KOPT-K1 (cell line): ENCODE measurements around the gene FAM83F.

Experiments used
- H3K27ac ChIP-seq: fragments of 200-600 bp; sonication (generic); 2 replicates; pipeline ENCODE4 v1.5.1; 2016; ENCODE audit warnings: antibody characterized with exemption, mild to moderate bottlenecking, low read depth, low read length; ENCODE audit not compliant: poor library complexity, severe bottlenecking
- H3K36me3 ChIP-seq: fragments of 200-600 bp; sonication (generic); 2 replicates; pipeline ENCODE4 v1.5.1; 2017; ENCODE audit warnings: antibody characterized with exemption, mild to moderate bottlenecking, low read length, moderate library complexity; ENCODE audit not compliant: insufficient read depth
- H3K9me3 ChIP-seq: fragments of 200-600 bp; sonication (generic); 2 replicates; pipeline ENCODE4 v1.5.1; 2017; ENCODE audit warnings: antibody characterized with exemption, low read length, mild to moderate bottlenecking; ENCODE audit not compliant: insufficient read depth, poor library complexity, severe bottlenecking

FAM83F gene

GRCh38 chr22:40041366-40042137 is 46.8 kb downstream of the FAM83F start:
- Histone ChIP-seq H3K36me3 (no peaks in the 10 kb centered on the region), H3K27ac (peak overlapping the region; percentile 63), H3K9me3 (no peaks in the 10 kb centered on the region)

- Histone ChIP-seq H3K27ac (no peak overlapping the region), H3K36me3 (no peaks in the 10 kb centered on the region), H3K9me3 (no peaks in the 10 kb centered on the region)
Measured at GRCh38 chr22:40042312-40042711, 47.6 kb downstream of the FAM83F start.

- no peaks in the 10 kb centered on the region for H3K36me3 ChIP-seq
- H3K9me3 ChIP-seq = no peaks in the 10 kb centered on the region
- H3K27ac ChIP-seq = peak overlapping the region; percentile 88
Measured at GRCh38 chr22:40043081-40043480, 48.3 kb downstream of the FAM83F start.

GRCh38 chr22:40043793-40044101 is 49.0 kb downstream of the FAM83F start:
- Histone ChIP-seq H3K36me3 (no peaks in the 10 kb centered on the region), H3K9me3 (no peaks in the 10 kb centered on the region), H3K27ac (peak overlapping the region; percentile 88)

- Histone ChIP-seq H3K36me3 (no peaks in the 10 kb centered on the region), H3K27ac (peak overlapping the region; percentile 88), H3K9me3 (no peaks in the 10 kb centered on the region)
Measured at GRCh38 chr22:40044102-40044869, 49.5 kb downstream of the FAM83F start.

GRCh38 chr22:40044870-40045834 is 50.4 kb downstream of the FAM83F start:
- H3K9me3 ChIP-seq = no peaks in the 10 kb centered on the region
- peak overlapping the region; percentile 88 for H3K27ac ChIP-seq
- H3K36me3 ChIP-seq = no peaks in the 10 kb centered on the region

- peak overlapping the region; percentile 88 for H3K27ac ChIP-seq
- no peaks in the 10 kb centered on the region for H3K36me3 ChIP-seq
- no peaks in the 10 kb centered on the region for H3K9me3 ChIP-seq
Measured at GRCh38 chr22:40046126-40046525, 51.4 kb downstream of the FAM83F start.

GRCh38 chr22:40050258-40050657 is 55.5 kb downstream of the FAM83F start:
- Histone ChIP-seq H3K27ac (peak overlapping the region; percentile 6), H3K9me3 (no peaks in the 10 kb centered on the region), H3K36me3 (no peaks in the 10 kb centered on the region)

GRCh38 chr22:40051322-40051721 is 56.6 kb downstream of the FAM83F start:
- H3K27ac ChIP-seq = peak overlapping the region; percentile 55
- H3K9me3 ChIP-seq = no peaks in the 10 kb centered on the region
- H3K36me3 ChIP-seq = no peaks in the 10 kb centered on the region

- Histone ChIP-seq H3K9me3 (no peaks in the 10 kb centered on the region), H3K36me3 (no peaks in the 10 kb centered on the region), H3K27ac (peak overlapping the region; percentile 82)
Measured at GRCh38 chr22:40053460-40053859, 58.7 kb downstream of the FAM83F start.

GRCh38 chr22:40054486-40054885 is 59.7 kb downstream of the FAM83F start:
- Histone ChIP-seq H3K27ac (peak overlapping the region; percentile 82), H3K36me3 (no peaks in the 10 kb centered on the region), H3K9me3 (no peaks in the 10 kb centered on the region)

GRCh38 chr22:40055143-40055883 is 60.6 kb downstream of the FAM83F start:
- H3K27ac ChIP-seq = peak overlapping the region; percentile 82
- H3K9me3 ChIP-seq = no peaks in the 10 kb centered on the region
- no peaks in the 10 kb centered on the region for H3K36me3 ChIP-seq

GRCh38 chr22:40056154-40056553 is 61.4 kb downstream of the FAM83F start:
- Histone ChIP-seq H3K36me3 (no peaks in the 10 kb centered on the region), H3K9me3 (no peaks in the 10 kb centered on the region), H3K27ac (peak overlapping the region; percentile 82)

GRCh38 chr22:40056559-40056958 is 61.8 kb downstream of the FAM83F start:
- Histone ChIP-seq H3K36me3 (no peaks in the 10 kb centered on the region), H3K27ac (peak overlapping the region; percentile 82), H3K9me3 (no peaks in the 10 kb centered on the region)
